OCI-LY7 (cell line): Measurements from ENCODE around the gene PCSK7. TPM values are rescaled to one million over a fixed set of nuclear protein-coding genes. Genes with fewer than 3 reads are reported as not detected.

ENCODE experiments used
- BruUV-seq: library from RNA; stranded (reverse); fragments of 400-500 nt; replicated peaks from 2 replicates; lab custom pipeline; 2021; lab: Mats Ljungman, UMichigan
- CTCF ChIA-PET: fragments of 300-600 bp; sonication (Branson Sonifier 250); formaldehyde crosslinking; loops from one replicate; lab custom pipeline; 2022; ENCODE audit warnings: antibody characterized with exemption; ENCODE audit not compliant: unreplicated experiment; lab: Charles Lee
- POLR2A ChIA-PET: fragments of 300-600 bp; sonication (Branson Sonifier 250); formaldehyde crosslinking; loops from one replicate; lab custom pipeline; 2022; ENCODE audit warnings: antibody characterized with exemption; lab: Charles Lee
- DNase-seq: peaks from one replicate; pipeline ENCODE4 v3.0.0-alpha.2; 2015; ENCODE audit warnings: low spot score
- H2AFZ ChIP-seq: fragments of 200-600 bp; sonication (generic), shearing (Covaris generic); 2 replicates; pipeline ENCODE4 v1.6.1; 2014; ENCODE audit warnings: mild to moderate bottlenecking, antibody characterized with exemption, low read length, moderate library complexity
- H3K27ac ChIP-seq: fragments of 200-600 bp; sonication (generic); 2 replicates; pipeline ENCODE4 v1.5.1; 2014; ENCODE audit warnings: mixed run types, low read depth, mild to moderate bottlenecking, moderate library complexity, low read length, inconsistent platforms; ENCODE audit not compliant: poor library complexity, severe bottlenecking
- H3K36me3 ChIP-seq: fragments of 200-600 bp; sonication (generic); 2 replicates; pipeline ENCODE4 v1.6.1; 2014; ENCODE audit warnings: mild to moderate bottlenecking, antibody characterized with exemption, low read length, moderate library complexity, mixed read lengths; ENCODE audit not compliant: insufficient read depth
- H3K4me1 ChIP-seq: fragments of 200-600 bp; sonication (generic); 2 replicates; pipeline ENCODE4 v1.5.1; 2014; ENCODE audit warnings: mild to moderate bottlenecking, low read length; ENCODE audit not compliant: insufficient read depth, poor library complexity, severe bottlenecking
- H3K4me2 ChIP-seq: fragments of 200-600 bp; sonication (generic); 2 replicates; pipeline ENCODE4 v1.6.1; 2014; ENCODE audit warnings: mild to moderate bottlenecking, low read length
- H3K4me3 ChIP-seq: fragments of 200-600 bp; sonication (generic); 2 replicates; pipeline ENCODE4 v1.5.1; 2014; ENCODE audit warnings: mild to moderate bottlenecking, low read depth, low read length; ENCODE audit not compliant: poor library complexity, severe bottlenecking
- H3K79me2 ChIP-seq: fragments of 200-600 bp; sonication (generic); 2 replicates; pipeline ENCODE4 v1.6.1; 2016; ENCODE audit warnings: low read depth, mild to moderate bottlenecking, low read length, moderate library complexity, mixed read lengths; ENCODE audit not compliant: insufficient read depth
- H3K9me2 ChIP-seq: fragments of 200-600 bp; sonication (generic); 2 replicates; pipeline ENCODE4 v1.6.1; 2016; ENCODE audit warnings: mild to moderate bottlenecking, low read length, mixed read lengths; ENCODE audit not compliant: insufficient read depth
- H3K9me3 ChIP-seq: fragments of 200-600 bp; sonication (generic); 2 replicates; pipeline ENCODE4 v1.6.1; 2014; ENCODE audit warnings: mild to moderate bottlenecking, mixed run types, low read length, mixed read lengths
- H4K20me1 ChIP-seq: fragments of 200-600 bp; sonication (generic); 2 replicates; pipeline ENCODE4 v1.6.1; 2014; ENCODE audit warnings: mild to moderate bottlenecking, antibody characterized with exemption, low read length, moderate library complexity, mixed read lengths; ENCODE audit not compliant: insufficient read depth
- CTCF ChIP-seq: fragments of 200-600 bp; sonication (generic); conservative IDR thresholded peaks from 2 replicates; pipeline ENCODE4 v1.5.1; 2014; ENCODE audit warnings: mild to moderate bottlenecking, antibody characterized with exemption, low read length, moderate library complexity, mixed read lengths
- EZH2phosphoT487 ChIP-seq: fragments of 200-600 bp; sonication (generic); IDR thresholded peaks from 2 replicates; pipeline ENCODE4 v1.6.1; 2018; ENCODE audit warnings: low read depth, borderline replicate concordance, mild to moderate bottlenecking, mixed run types, antibody characterized with exemption, low read length, moderate library complexity, mixed read lengths
- intact Hi-C: fragments of 100-400 bp; cut with micrococcal nuclease; formaldehyde crosslinking; loops from one replicate; pipeline ENCODE4 v1.10.0; 2022; ENCODE audit not compliant: unreplicated experiment
- total RNA-seq, 2 experiments: library from RNA; depleted of rRNA in 1 of 2; stranded (reverse); fragments of >200 nt in 1 of 2; shearing (Covaris generic) in 1 of 2; gene quantifications; 2 replicates each; pipeline ENCODE4 v1.2.3, GENCODE V29; 2014 to 2022

The PCSK7 gene
- total RNA-seq, 2 experiments from 2014 or later, result 44.1 to 91.2 TPM

GRCh38 chr11:117201658-117202305 is 30.1 kb downstream of the PCSK7 start:
- BruUV-seq, result no TSS peak
- Histone ChIP-seq H3K79me2 (no peaks in the 10 kb centered on the region), H3K4me3 (no peak overlapping the region), H4K20me1 (no peaks in the 10 kb centered on the region), H3K27ac (no peak overlapping the region), H3K4me1 (no peaks in the 10 kb centered on the region), H3K4me2 (no peak overlapping the region), H3K36me3 (peaks cover 18% of the 10 kb centered on the region), H3K9me2 (no peaks in the 10 kb centered on the region), H3K9me3 (no peaks in the 10 kb centered on the region), H2AFZ (no peak overlapping the region)
- DNase-seq, result no peak
- ChIA-PET POLR2A (interaction anchor here (0.6 to 1.0 kb wide), 2 partner anchors 16 to 408 kb away, joined by 3 to 4 read pairs; no protein-coding TSS in a partner anchor), CTCF (no interaction called here)
- TF ChIP-seq EZH2phosphoT487 (no peak), CTCF (no peak)
- intact Hi-C loops, result no loop called here

GRCh38 chr11:117200813-117201657 is 30.8 kb downstream of the PCSK7 start:
- POLR2A ChIA-PET, result interaction anchor here (1.0 kb wide), 1 partner anchor 15 kb away, joined by 4 read pairs; no protein-coding TSS in a partner anchor
- Histone ChIP-seq H3K4me3 (no peak overlapping the region), H4K20me1 (no peaks in the 10 kb centered on the region), H3K4me1 (no peaks in the 10 kb centered on the region), H3K9me2 (no peaks in the 10 kb centered on the region), H3K36me3 (peaks cover 18% of the 10 kb centered on the region), H3K27ac (no peak overlapping the region), H3K4me2 (no peak overlapping the region), H3K79me2 (no peaks in the 10 kb centered on the region), H2AFZ (no peak overlapping the region), H3K9me3 (no peaks in the 10 kb centered on the region)
- no peak for TF ChIP-seq EZH2phosphoT487
- TF ChIP-seq CTCF, result no peak
- BruUV-seq, result no TSS peak
- CTCF ChIA-PET, result no interaction called here
- DNase-seq, result no peak
- intact Hi-C loops, result no loop called here
